Panc1 (cell line): Measurements from ENCODE around the gene FAM174B. TPM values are rescaled to one million over a fixed set of nuclear protein-coding genes. Genes with fewer than 3 reads are reported as not detected.

Experiments
- ATAC-seq: fragments of 200-7000 bp; cut with Tn5 transposase; 2 replicates; pipeline ENCODE4 v1.9.1; 2020; ENCODE audit warnings: mild to moderate bottlenecking, moderate library complexity
- BruUV-seq: library from RNA; stranded (reverse); fragments of 400-500 nt; replicated peaks from 2 replicates; lab custom pipeline; 2021; lab: Mats Ljungman, UMichigan
- CTCF ChIA-PET: fragments of 300-600 bp; sonication (Branson Sonifier 250); formaldehyde crosslinking; loops from one replicate; lab custom pipeline; 2022; ENCODE audit warnings: antibody characterized with exemption; lab: Charles Lee
- POLR2A ChIA-PET: fragments of 300-600 bp; sonication (Branson Sonifier 250); formaldehyde crosslinking; loops from one replicate; lab custom pipeline; 2022; ENCODE audit warnings: antibody characterized with exemption; lab: Charles Lee
- DNase-seq: peaks from one replicate; pipeline ENCODE4 v3.0.0-alpha.2; 2010; ENCODE audit warnings: low read depth, low spot score
- H3K27ac ChIP-seq: 2 replicates; pipeline ENCODE4 v1.5.1; 2011; ENCODE audit warnings: mild to moderate bottlenecking, low read length, inconsistent platforms
- H3K27me3 ChIP-seq: fragments of 200-500 bp; sonication (Bioruptor generic); 2 replicates; pipeline ENCODE4 v1.6.0; 2014; ENCODE audit warnings: low read length, inconsistent platforms; ENCODE audit not compliant: control insufficient read depth, insufficient read depth
- H3K36me3 ChIP-seq: fragments of 200-500 bp; sonication (Bioruptor generic); 2 replicates; pipeline ENCODE4 v1.5.1; 2014; ENCODE audit warnings: inconsistent platforms, mild to moderate bottlenecking, low read length, moderate library complexity; ENCODE audit not compliant: control insufficient read depth, insufficient read depth
- H3K4me1 ChIP-seq: 2 replicates; pipeline ENCODE4 v1.5.1; 2011; ENCODE audit warnings: inconsistent platforms, mild to moderate bottlenecking, low read length, moderate library complexity; ENCODE audit not compliant: control insufficient read depth, insufficient read depth
- H3K4me3 ChIP-seq, 2 experiments: 2 replicates each; pipeline ENCODE4 v1.5.1; 2011 to 2012; ENCODE audit warnings: low read depth in 2 of 2, low read length in 2 of 2, mild to moderate bottlenecking in 2 of 2, inconsistent platforms in 1 of 2, moderate library complexity in 1 of 2
- H3K9me3 ChIP-seq: fragments of 200-500 bp; sonication (Bioruptor generic); 2 replicates; pipeline ENCODE4 v1.5.1; 2014; ENCODE audit warnings: low read depth, mild to moderate bottlenecking, inconsistent platforms, low read length, moderate library complexity; ENCODE audit not compliant: control insufficient read depth, insufficient read depth
- POLR2AphosphoS5 ChIP-seq: IDR thresholded peaks from 2 replicates; pipeline ENCODE4 v1.6.1; 2012; ENCODE audit warnings: mild to moderate bottlenecking, low read depth, low read length, moderate library complexity
- SIN3A ChIP-seq: IDR thresholded peaks from 2 replicates; pipeline ENCODE4 v1.6.1; 2012; ENCODE audit warnings: low read depth, mild to moderate bottlenecking, low read length, moderate library complexity, borderline replicate concordance; ENCODE audit not compliant: insufficient read depth
- TCF7L2 ChIP-seq: IDR thresholded peaks from 2 replicates; pipeline ENCODE4 v1.6.1; 2011; ENCODE audit warnings: mild to moderate bottlenecking, low read depth, low read length, inconsistent platforms
- in situ Hi-C: cut with HindIII; loops from 2 replicates; pipeline ENCODE4 v1.10.0; 2016; ENCODE audit warnings: low sequenced_read_pairs, low pct_unique_long_range_greater_than_20kb
- intact Hi-C: fragments of 100-400 bp; cut with micrococcal nuclease; formaldehyde crosslinking; loops from one replicate; pipeline ENCODE4 v1.10.0; 2022; ENCODE audit not compliant: unreplicated experiment
- total RNA-seq: library from RNA; stranded (reverse); gene quantifications from one replicate; pipeline ENCODE4 v1.2.1, GENCODE V29; 2021; ENCODE audit not compliant: unreplicated experiment
- TF ChIP-seq, protein P1 (sequence below), 2 experiments: IDR thresholded peaks; 2 replicates each; pipeline ENCODE4 v1.6.1; 2011 to 2012; ENCODE audit warnings: low read depth in 2 of 2, control low read depth in 1 of 2, low read length in 1 of 2, mild to moderate bottlenecking in 1 of 2, moderate library complexity in 1 of 2; ENCODE audit not compliant: insufficient read depth in 1 of 2
- TF ChIP-seq, protein P2 (sequence below): fragments of 450-650 bp; IDR thresholded peaks from 2 replicates; pipeline ENCODE4 v1.5.1; 2017; ENCODE audit warnings: mild to moderate bottlenecking

FAM174B gene
- total RNA-seq, 1 experiment from 2014 or later, result 30.7 TPM

DNA sequence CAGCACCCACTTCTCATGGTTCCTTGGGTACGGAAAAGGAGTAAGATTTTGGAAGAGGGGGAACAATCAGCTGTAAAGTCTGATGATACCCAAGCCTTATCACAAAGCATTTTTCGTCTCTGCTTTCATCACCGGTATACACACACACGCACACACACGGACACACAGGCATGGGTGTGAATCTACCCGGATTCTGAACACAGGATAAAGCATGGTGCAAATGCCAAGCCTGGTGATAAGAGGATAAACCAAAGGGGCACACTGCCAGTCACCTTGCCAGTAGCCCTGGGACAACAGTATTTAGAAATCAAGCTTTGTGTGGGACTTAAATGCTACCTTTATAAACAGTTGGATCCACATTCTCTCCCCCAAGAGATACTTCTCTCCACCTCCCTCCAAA is 22.2 kb downstream of the FAM174B start:
- TF ChIP-seq SIN3A (no peak), POLR2AphosphoS5 (no peak), TCF7L2 (no peak)
- TF ChIP-seq, protein P1, sequence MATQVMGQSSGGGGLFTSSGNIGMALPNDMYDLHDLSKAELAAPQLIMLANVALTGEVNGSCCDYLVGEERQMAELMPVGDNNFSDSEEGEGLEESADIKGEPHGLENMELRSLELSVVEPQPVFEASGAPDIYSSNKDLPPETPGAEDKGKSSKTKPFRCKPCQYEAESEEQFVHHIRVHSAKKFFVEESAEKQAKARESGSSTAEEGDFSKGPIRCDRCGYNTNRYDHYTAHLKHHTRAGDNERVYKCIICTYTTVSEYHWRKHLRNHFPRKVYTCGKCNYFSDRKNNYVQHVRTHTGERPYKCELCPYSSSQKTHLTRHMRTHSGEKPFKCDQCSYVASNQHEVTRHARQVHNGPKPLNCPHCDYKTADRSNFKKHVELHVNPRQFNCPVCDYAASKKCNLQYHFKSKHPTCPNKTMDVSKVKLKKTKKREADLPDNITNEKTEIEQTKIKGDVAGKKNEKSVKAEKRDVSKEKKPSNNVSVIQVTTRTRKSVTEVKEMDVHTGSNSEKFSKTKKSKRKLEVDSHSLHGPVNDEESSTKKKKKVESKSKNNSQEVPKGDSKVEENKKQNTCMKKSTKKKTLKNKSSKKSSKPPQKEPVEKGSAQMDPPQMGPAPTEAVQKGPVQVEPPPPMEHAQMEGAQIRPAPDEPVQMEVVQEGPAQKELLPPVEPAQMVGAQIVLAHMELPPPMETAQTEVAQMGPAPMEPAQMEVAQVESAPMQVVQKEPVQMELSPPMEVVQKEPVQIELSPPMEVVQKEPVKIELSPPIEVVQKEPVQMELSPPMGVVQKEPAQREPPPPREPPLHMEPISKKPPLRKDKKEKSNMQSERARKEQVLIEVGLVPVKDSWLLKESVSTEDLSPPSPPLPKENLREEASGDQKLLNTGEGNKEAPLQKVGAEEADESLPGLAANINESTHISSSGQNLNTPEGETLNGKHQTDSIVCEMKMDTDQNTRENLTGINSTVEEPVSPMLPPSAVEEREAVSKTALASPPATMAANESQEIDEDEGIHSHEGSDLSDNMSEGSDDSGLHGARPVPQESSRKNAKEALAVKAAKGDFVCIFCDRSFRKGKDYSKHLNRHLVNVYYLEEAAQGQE (IDR thresholded peaks at IDR 0.05; ENCODE audit: insufficient read depth in 1 of 2, low read depth in 2 of 2, low read length in 1 of 2), result no peak
- TF ChIP-seq, protein P2, sequence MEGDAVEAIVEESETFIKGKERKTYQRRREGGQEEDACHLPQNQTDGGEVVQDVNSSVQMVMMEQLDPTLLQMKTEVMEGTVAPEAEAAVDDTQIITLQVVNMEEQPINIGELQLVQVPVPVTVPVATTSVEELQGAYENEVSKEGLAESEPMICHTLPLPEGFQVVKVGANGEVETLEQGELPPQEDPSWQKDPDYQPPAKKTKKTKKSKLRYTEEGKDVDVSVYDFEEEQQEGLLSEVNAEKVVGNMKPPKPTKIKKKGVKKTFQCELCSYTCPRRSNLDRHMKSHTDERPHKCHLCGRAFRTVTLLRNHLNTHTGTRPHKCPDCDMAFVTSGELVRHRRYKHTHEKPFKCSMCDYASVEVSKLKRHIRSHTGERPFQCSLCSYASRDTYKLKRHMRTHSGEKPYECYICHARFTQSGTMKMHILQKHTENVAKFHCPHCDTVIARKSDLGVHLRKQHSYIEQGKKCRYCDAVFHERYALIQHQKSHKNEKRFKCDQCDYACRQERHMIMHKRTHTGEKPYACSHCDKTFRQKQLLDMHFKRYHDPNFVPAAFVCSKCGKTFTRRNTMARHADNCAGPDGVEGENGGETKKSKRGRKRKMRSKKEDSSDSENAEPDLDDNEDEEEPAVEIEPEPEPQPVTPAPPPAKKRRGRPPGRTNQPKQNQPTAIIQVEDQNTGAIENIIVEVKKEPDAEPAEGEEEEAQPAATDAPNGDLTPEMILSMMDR, result no peak
- H3K9me3 ChIP-seq, result no peaks in the 10 kb centered on the region
- no peaks in the 10 kb centered on the region for H3K27me3 ChIP-seq
- no peak overlapping the region for H3K4me3 ChIP-seq
- ChIA-PET POLR2A (no interaction called here), CTCF (no interaction called here)
- in situ Hi-C loops (no loop called here), intact Hi-C loops (no loop called here)
- DNase-seq, result no peak
- ATAC-seq, result no peak
- no peaks in the 10 kb centered on the region for H3K36me3 ChIP-seq
- peaks cover 42% of the 10 kb centered on the region for H3K4me1 ChIP-seq
- BruUV-seq, result no TSS peak
- peak overlapping the region; percentile 13; the same call in 1 of the 2 replicates for H3K27ac ChIP-seq

DNA sequence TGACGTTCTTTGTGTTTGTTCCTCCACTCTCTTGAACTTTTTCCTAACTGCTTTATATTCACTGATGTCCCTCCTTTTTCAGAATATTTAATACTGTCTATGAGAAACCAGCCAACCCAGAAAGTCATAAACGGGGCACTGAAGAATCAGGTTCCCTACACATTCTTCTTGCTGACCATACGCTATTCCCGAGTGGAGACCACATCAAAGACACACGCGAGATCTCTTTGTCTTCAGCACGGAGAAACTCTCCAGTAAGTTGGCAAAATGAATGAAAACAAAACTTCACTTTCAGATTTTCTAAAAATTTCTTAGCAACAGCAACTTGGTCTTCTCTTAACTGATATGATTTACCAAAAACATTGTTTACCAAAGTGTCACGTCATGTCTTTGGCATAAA is 22.6 kb downstream of the FAM174B start:
- CTCF ChIA-PET, result no interaction called here
- H3K27ac ChIP-seq, result 0 out of 2 replicates have a peak overlapping the region, but pooled peaks have one; percentile 13
- no peaks in the 10 kb centered on the region for H3K9me3 ChIP-seq
- ATAC-seq (no peak), DNase-seq (no peak)
- in situ Hi-C loops (no loop called here), intact Hi-C loops (no loop called here)
- POLR2A ChIA-PET, result no interaction called here
- BruUV-seq, result no TSS peak
- H3K4me1 ChIP-seq, result peaks cover 38% of the 10 kb centered on the region
- no peaks in the 10 kb centered on the region for H3K36me3 ChIP-seq
- TF ChIP-seq, protein P2, result no peak
- no peak for TF ChIP-seq TCF7L2
- TF ChIP-seq POLR2AphosphoS5, result no peak
- TF ChIP-seq, protein P1 (IDR thresholded peaks at IDR 0.05; ENCODE audit: insufficient read depth in 1 of 2, low read depth in 2 of 2, low read length in 1 of 2), result no peak
- no peak for TF ChIP-seq SIN3A
- H3K4me3 ChIP-seq, result no peak overlapping the region
- no peaks in the 10 kb centered on the region for H3K27me3 ChIP-seq
